HK-2 (cell line): ENCODE measurements around the gene CFAP91.
A peak's percentile ranks its signal among the peaks of the same experiment; 100 is the strongest.

Source experiments
- DNase-seq: peaks from one replicate; pipeline ENCODE4 v3.0.0-alpha.2; 2018; ENCODE audit not compliant: unreplicated experiment

The CFAP91 gene

GRCh38 chr3:119702530-119703527 lies at the start of gene CFAP91:
Gene CFAP91 (plus strand): TSS chr3:119703022. CDS start chr3:119703099, 77 bp downstream.
- peak; percentile 96 for DNase-seq

- no peak for DNase-seq
Measured at GRCh38 chr3:119653876-119654275, 48.9 kb upstream of the CFAP91 start.

- DNase-seq, result no peak
Measured at GRCh38 chr3:119657887-119658702, 44.7 kb upstream of the CFAP91 start.

GRCh38 chr3:119658994-119659393 lies 43.8 kb upstream of the CFAP91 start:
- no peak for DNase-seq

GRCh38 chr3:119659606-119660291 lies 43.1 kb upstream of the CFAP91 start:
- no peak for DNase-seq

- no peak for DNase-seq
Measured at GRCh38 chr3:119660474-119661440, 42.1 kb upstream of the CFAP91 start, which contains the start of gene POPDC2. Gene POPDC2 (minus strand): TSS chr3:119660589. CDS start chr3:119660423, 166 bp downstream.

- no peak for DNase-seq
Measured at GRCh38 chr3:119662604-119663373, 40.0 kb upstream of the CFAP91 start.

DNA sequence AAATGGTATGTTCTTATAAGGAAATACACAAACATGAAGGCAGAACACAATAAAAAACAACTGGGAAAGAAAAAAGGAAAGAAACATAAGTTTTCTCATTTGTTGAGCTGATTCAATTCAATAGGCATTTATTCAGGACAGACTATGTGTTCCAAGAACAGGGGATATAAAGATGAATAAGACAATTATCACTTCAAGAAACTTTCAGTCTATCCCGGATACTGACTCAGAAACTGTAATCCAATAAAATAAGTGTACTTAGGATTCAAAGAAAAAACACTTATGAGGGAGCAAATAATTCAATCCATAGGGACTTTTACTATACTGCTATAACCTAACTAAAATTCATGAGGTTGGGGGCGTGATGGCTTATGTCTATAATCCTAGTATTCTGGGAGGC lies 38.9 kb upstream of the CFAP91 start:
- no peak for DNase-seq

- DNase-seq, result no peak
Measured at GRCh38 chr3:119664370-119664769, 38.5 kb upstream of the CFAP91 start.

DNA sequence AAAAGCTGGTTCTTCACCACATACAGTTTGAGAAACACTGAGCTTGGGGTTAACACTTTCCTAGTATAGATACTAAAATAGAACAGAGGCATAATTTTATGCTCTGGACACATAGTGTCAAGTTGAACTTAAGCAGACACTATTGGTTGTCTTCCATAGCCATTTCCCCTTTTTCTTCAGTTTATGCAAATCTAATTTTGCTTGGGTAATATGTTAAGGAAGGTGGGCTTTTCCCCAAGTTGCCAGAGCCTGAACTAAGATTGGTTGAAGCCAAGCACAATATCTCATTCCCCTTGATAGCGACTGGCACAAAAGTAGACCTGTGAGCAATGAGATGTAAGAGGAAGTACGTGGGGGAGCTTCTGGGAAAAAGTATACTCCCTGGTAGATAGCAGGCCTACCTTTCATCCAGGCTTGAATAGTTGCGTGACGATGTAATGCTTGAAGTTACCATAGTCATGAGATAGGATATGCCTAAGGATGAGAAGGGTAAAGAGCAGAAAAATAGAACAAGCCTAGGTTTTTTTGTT lies 37.9 kb upstream of the CFAP91 start:
- DNase-seq, result peak; percentile 16

DNA sequence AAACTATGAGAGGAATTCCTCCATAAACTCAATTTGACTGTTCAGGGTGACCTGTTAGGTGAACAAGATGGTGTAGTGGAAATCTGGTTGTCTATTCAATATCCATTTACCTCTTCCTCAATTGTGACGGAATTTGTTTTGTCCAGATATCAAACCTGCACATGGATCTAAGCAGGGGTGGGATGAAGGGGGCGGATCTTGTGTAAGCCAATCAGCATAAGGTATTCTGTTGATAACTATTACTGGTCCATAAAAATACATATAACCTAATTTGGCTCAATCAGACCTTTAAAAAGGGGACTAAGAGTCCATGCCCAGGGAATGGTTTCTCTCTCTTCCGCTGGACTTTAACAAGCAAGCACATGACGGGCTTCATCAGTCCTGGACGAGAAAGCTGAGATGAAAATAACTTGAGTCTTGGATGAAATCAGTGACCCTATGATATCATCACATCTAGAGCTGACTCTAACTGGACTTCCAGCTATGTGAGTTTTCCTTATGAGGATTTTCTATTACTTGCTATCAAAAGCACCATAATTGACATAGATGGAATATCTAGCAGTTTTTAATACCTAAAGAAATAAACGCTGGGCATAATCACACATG lies 36.8 kb upstream of the CFAP91 start:
- DNase-seq, result no peak

DNA sequence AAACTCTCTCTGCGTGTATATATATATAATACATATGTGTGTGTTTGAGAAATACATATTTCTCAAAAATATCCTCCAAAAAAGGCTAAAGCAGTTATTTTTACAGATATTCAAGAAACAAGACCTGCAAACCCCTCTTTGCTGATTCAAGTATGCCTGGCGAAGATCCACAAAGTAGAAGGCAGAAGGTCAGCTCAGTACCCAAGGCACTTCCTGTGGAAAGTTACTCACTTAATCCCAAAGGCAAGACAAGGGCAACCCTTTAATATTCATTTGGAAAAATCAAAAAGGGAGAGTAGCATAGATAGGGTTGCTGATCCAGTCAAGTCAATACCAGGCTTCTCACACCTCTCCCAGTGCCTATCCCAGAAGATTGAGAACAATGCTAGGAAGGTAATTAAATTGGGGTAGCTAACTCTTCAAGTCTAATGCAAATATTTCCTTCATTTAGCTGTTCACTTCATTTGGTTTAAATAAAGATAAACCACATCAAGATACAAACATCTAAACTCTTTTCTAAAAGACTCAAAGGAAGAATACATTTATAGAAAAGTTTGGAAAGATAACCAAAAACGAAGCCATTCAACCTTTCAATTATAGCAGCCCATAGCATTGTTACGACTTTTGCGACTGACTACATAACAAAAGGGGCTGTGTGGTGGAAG lies 32.8 kb upstream of the CFAP91 start:
- no peak for DNase-seq

GRCh38 chr3:119672776-119673175 lies 30.0 kb upstream of the CFAP91 start:
- DNase-seq, result no peak

DNA sequence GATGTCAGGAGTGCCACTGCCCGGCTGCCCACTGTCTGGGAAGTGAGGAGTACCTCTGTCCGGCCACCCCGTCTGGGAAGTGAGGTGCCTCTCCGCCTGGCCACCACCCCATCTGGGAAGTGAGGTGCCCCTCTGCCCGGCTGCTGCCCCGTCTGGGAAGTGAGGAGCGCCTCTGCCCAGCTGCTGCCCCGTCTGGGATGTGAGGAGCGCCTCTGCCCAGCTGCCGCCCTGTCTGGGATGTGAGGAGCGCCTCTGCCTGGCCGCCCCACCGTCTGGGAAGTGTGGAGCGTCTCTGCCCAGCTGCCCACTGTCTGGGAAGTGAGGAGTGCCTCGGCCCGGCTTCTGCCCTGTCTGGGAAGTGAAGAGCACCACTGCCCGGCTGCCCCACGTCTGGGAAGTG lies 28.9 kb upstream of the CFAP91 start:
- DNase-seq, result no peak

DNA sequence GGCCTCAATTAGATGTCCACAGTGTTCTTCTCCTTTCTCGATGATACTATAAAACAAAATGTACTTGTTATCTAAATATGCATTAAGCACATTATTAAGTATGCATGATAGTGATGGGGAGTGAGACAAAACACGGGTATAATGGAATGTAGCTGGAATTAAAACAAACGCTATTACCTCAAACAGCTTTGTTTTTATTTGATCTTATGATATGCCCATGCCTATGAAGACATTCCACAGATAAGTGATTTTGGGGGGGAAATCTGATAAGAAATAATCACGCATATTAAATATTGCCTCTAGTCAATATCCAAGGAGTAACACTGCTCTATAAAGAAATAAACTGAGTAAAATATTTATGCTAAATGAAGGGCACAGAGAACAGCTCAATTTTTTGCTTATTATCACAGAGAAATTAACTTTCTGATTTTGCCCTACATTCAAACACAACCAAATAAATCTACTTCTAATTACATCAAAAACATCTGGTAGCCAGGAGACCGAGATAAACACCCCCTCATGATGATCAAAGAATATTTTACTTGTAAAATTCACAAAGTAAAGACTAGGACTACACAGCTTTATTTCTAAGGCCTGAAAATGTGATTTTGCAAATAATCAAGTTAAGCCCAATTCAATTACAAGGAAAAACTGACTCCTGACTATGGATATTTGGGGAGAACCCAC lies 27.5 kb upstream of the CFAP91 start:
- no peak for DNase-seq

- no peak for DNase-seq
Measured at GRCh38 chr3:119676020-119676419, 26.8 kb upstream of the CFAP91 start.

DNA sequence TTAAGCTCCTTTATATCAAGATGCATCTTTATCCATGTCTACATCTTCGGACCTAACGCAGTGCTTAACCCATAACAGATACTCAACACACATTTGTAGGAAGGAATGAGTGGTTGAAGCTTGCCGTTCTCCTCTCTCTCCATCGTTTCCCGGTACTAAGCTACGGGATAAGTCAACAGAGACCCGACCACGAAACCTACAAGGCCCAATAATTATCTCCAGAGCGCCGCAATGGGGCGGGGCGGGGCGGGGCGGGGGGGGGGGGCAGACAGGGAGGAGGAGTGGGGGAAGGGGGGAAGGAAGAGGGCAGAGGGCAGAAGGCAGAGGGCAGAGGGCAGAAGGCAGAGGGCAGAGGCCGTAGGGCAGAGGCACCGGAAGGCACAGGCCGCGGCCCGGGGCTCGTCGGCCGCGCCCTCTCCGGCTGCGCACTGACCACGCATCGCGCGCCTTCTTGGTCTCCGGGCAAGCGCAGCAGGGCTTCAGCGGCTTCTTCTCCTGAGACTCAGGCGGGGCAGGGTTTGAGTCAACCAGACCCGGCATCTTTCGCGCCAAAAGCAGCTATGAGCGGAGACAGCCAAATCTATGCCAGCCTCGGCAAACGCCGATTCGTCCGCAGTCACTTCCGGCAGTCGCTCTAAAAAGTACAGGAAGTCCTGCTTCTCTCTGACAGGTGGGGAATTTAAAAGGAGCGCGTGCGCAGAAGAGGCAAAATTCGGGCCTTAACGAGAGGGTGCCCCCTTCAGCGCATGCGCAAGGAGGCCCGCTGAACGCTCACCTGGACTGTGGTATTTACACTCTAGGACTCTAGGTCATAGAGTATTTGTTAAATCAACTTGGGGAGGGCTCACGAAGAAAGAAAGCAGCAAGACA lies 25.8 kb upstream of the CFAP91 start, which contains the start of gene COX17:
TSS of gene COX17 (minus strand) at position 636 of the 870 bp plus-strand sequence. CDS start at position 540, 96 bp downstream.
- peak; percentile 95 for DNase-seq
